GM19324 (cell line): ENCODE data around the gene TRANK1.

Source experiments
- ATAC-seq: cut with Tn5 transposase; IDR thresholded peaks from one replicate; pipeline ENCODE4 v1.9.1; 2021; ENCODE audit warnings: mild to moderate bottlenecking, moderate library complexity; ENCODE audit not compliant: unreplicated experiment, low FRiP score

Gene TRANK1

GRCh38 chr3:36813305-36813704 is 131.5 kb downstream of the TRANK1 start:
- ATAC-seq: no peak

DNA sequence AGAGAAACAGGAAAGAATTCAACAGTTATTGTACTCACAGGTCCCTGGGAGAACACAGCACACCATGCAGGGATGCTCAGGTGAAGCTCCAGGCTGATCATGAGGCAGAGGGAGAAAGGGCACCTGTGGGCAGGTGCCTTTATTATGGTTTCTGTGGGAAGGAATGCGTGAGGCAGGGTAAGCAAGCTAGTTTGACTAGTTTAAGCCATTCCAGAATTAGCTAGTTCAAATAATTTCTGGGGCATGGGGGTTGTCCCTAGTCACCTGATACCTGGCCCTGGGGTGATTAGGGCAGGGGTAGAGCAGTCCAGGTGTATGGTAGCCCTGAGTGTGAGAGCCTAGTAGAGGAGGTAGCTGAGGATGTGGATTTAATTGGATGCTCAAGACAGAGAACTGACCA is 132.6 kb downstream of the TRANK1 start:
- no peak for ATAC-seq

DNA sequence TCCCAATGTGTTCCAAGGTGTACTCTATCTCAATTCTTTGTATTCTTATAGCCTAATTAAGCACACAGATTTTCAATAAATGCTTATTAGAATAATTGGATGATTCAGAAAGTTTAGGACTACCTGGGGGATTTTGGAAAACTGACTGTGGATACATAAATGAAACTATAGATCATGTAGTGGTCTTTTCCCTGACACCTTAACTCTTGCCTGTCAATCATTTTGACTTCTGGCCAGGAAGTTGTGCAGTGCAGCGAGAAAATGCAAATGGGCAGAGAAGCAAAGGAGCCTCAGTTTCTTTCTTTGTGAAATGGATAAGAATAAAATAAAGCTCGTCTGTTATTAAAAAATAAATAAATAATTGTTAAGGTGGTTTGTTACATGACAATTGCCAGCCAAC is 133.1 kb downstream of the TRANK1 start:
- ATAC-seq: no peak

- no peak for ATAC-seq
Measured at GRCh38 chr3:36804295-36805055, 140.4 kb downstream of the TRANK1 start.

GRCh38 chr3:36803091-36803791 is 141.6 kb downstream of the TRANK1 start:
- no peak for ATAC-seq

- no peak for ATAC-seq
Measured at GRCh38 chr3:36800533-36801116, 144.2 kb downstream of the TRANK1 start.

DNA sequence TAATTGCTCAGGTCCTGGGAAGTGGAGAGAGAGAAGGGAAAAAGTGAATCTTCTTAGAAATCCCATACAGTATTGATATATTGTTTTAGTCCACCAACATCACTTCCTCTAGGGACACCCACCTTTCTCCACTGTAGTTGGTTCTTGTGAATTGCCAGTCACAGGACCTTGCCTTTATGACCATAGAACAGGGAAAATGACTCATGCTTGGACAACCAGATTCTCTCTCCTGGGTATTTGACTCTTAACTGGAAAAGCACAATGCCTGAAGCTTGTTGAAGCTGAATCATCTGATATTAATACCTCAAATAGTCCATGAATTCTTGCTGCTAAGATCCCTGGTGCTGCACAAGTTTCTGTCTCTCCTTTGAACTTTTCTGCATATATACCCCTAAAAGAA is 148.0 kb downstream of the TRANK1 start:
- no peak for ATAC-seq

- no peak for ATAC-seq
Measured at GRCh38 chr3:36796161-36796560, 148.7 kb downstream of the TRANK1 start.

DNA sequence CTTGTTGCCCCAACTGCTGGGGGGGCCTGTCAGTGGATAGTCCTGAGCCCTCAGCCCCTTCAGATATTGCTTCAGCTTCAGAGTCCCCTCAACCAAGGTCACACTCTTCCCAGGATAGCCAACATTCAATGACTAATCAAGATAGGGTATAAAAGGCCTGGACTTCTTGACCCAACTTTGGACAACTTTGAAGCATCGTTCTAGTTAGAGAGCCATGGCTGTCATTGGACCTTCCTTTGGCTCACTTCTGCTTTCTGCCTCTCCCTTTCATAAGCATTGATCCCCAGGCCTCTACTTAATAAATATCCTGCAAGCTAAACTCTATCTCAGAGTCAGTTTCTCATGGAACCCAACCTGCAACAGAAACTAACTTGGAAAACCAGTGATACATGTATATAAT is 149.2 kb downstream of the TRANK1 start:
- ATAC-seq: no peak

- ATAC-seq: no peak
Measured at GRCh38 chr3:36792342-36792741, 152.5 kb downstream of the TRANK1 start.

DNA sequence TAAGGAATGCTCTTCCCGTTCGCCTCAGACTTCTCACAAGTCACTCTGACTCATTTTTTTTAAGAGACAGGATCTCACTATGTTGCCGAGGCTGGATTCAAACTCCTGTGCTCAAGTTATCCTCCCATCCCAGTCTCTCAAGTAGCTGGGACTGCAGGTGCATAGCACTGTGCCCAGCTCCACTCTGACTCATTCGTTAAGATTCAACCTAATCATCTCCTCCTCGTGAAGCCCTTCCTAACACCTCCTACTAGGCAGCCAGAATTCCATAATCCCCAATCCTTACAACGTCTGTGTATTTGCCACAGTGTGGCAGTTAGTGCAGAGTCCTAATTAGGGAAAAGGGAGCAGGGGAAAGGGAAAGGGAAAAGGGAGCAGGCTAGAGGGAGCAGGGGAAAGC is 154.1 kb downstream of the TRANK1 start:
- ATAC-seq: no peak

- no peak for ATAC-seq
Measured at GRCh38 chr3:36786921-36787890, 157.6 kb downstream of the TRANK1 start.

GRCh38 chr3:36784138-36784635 is 160.7 kb downstream of the TRANK1 start:
- ATAC-seq: no peak

- peak; percentile 86 for ATAC-seq
Measured at GRCh38 chr3:36777424-36778218, 167.2 kb downstream of the TRANK1 start.
